Sigmoid colon (tissue), 7 donors: ENCODE results near the gene LETM1. TPM values are rescaled to one million over a fixed set of nuclear protein-coding genes. Genes with fewer than 3 reads are reported as not detected.

ENCODE experiments used
- DNase-seq: peaks from one replicate; pipeline ENCODE4 v3.0.0-alpha.2; 2019
- H3K27ac ChIP-seq, 4 donors: fragments of 200-600 bp; sonication (generic); one replicate each; pipeline ENCODE4 v1.5.1; 2016 to 2019; ENCODE audit warnings: mild to moderate bottlenecking in 1 of 4
- H3K27me3 ChIP-seq, 3 donors: fragments of 200-600 bp; sonication (generic); one replicate each; pipeline ENCODE4 v1.5.1; 2019; ENCODE audit warnings: mild to moderate bottlenecking in 1 of 3
- H3K36me3 ChIP-seq, 4 donors: fragments of 200-600 bp; sonication (generic); one replicate each; pipeline ENCODE4 v1.5.1; 2016 to 2019
- H3K4me1 ChIP-seq, 4 donors: fragments of 200-600 bp; sonication (generic); one replicate each; pipeline ENCODE4 v1.5.1; 2017 to 2019
- H3K4me3 ChIP-seq, 4 donors: fragments of 200-600 bp; sonication (generic); one replicate each; pipeline ENCODE4 v1.5.1; 2017 to 2019; ENCODE audit warnings: mild to moderate bottlenecking in 2 of 4, moderate library complexity in 1 of 4
- H3K9me3 ChIP-seq, 4 donors: fragments of 200-600 bp in 3 of 4; sonication (generic) in 3 of 4; one replicate each; pipeline versions ENCODE4 v1.5.1 to v1.6.1; 2013 to 2019
- EP300 ChIP-seq, 4 donors: sonication (generic); formaldehyde crosslinking; IDR thresholded peaks; one replicate each; pipeline ENCODE4 v1.6.1; 2017; ENCODE audit warnings: antibody characterized with exemption in 4 of 4
- POLR2A ChIP-seq, 2 donors: fragments of 450-650 bp; IDR thresholded peaks; one replicate each; pipeline ENCODE4 v1.6.1; 2016; ENCODE audit warnings: antibody characterized with exemption in 2 of 2, mild to moderate bottlenecking in 2 of 2, moderate library complexity in 2 of 2
- POLR2AphosphoS5 ChIP-seq, 4 donors: sonication (generic); formaldehyde crosslinking; IDR thresholded peaks; one replicate each; pipeline ENCODE4 v1.6.1; 2017; ENCODE audit warnings: antibody characterized with exemption in 4 of 4
- WGBS, 2 donors: extraction: QIAGEN DNeasy Blood & Tissue Kit; methylation state at CpG; one replicate each; pipeline ENCODE4 v1.1.7; 2013; 5-methylcytosine and 5-hydroxymethylcytosine counted together
- intact Hi-C: fragments of 100-400 bp; cut with DNase I; formaldehyde crosslinking; loops from one replicate; pipeline ENCODE4 v1.15.1; 2023
- polyA plus RNA-seq, 3 donors: library from polyadenylated mRNA; stranded (reverse); fragments of 200-250 nt; gene quantifications; one replicate each; pipeline ENCODE4 v1.2.3, GENCODE V29; 2013
- total RNA-seq, 4 donors: library from RNA; depleted of rRNA; stranded (reverse); fragments of >200 nt; gene quantifications; one replicate each; pipeline ENCODE4 v1.1.0, GENCODE V29; 2016
- TF ChIP-seq, protein P1 (sequence below), 4 experiments: fragments of 450-650 bp in 3 of 4; fragments of 200-600 bp in 1 of 4; IDR thresholded peaks; one replicate each; pipeline ENCODE4 v1.5.1; 2016 to 2019; ENCODE audit warnings: antibody characterized with exemption in 4 of 4, mild to moderate bottlenecking in 3 of 4, moderate library complexity in 2 of 4
- donor health status: healthy with polysubstance abuse.
- donor health status: Bipolar disorder and iron deficiency.
- donor health status: healthy.

LETM1 gene
- total and polyA plus RNA-seq, 7 donors = 11.4 to 91.6 (median 18.6) TPM

GRCh38 chr4:1802151-1802715 is 53.7 kb downstream of the LETM1 start:
- DNase-seq = peak; percentile 78
- H3K4me3 ChIP-seq = no peak overlapping the region
- no peak for TF ChIP-seq POLR2A (IDR thresholded peaks at IDR 0.05)
- TF ChIP-seq, protein P1, sequence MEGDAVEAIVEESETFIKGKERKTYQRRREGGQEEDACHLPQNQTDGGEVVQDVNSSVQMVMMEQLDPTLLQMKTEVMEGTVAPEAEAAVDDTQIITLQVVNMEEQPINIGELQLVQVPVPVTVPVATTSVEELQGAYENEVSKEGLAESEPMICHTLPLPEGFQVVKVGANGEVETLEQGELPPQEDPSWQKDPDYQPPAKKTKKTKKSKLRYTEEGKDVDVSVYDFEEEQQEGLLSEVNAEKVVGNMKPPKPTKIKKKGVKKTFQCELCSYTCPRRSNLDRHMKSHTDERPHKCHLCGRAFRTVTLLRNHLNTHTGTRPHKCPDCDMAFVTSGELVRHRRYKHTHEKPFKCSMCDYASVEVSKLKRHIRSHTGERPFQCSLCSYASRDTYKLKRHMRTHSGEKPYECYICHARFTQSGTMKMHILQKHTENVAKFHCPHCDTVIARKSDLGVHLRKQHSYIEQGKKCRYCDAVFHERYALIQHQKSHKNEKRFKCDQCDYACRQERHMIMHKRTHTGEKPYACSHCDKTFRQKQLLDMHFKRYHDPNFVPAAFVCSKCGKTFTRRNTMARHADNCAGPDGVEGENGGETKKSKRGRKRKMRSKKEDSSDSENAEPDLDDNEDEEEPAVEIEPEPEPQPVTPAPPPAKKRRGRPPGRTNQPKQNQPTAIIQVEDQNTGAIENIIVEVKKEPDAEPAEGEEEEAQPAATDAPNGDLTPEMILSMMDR (IDR thresholded peaks at IDR 0.05) = no peak
- no peak for TF ChIP-seq EP300 (IDR thresholded peaks at IDR 0.05)
- no peak for TF ChIP-seq POLR2AphosphoS5 (IDR thresholded peaks at IDR 0.05)
- H3K9me3 ChIP-seq = no peaks in the 10 kb centered on the region
- peaks cover 4 to 36% (median 26%) of the 10 kb centered on the region in 3 donors for H3K27me3 ChIP-seq
- H3K27ac ChIP-seq = no peak overlapping the region
- H3K4me1 ChIP-seq = no peaks in the 10 kb centered on the region
- intact Hi-C loops = no loop called here
- WGBS, 2 donors = 77 to 85% methylated on average over 22 of the region's 22 CpGs
- no peaks in the 10 kb centered on the region for H3K36me3 ChIP-seq

GRCh38 chr4:1801286-1801958 is 54.5 kb downstream of the LETM1 start:
- TF ChIP-seq EP300 (IDR thresholded peaks at IDR 0.05) = no peak
- TF ChIP-seq, protein P1 (IDR thresholded peaks at IDR 0.05) = no peak
- no peak for TF ChIP-seq POLR2AphosphoS5 (IDR thresholded peaks at IDR 0.05)
- TF ChIP-seq POLR2A (IDR thresholded peaks at IDR 0.05) = no peak
- no peak overlapping the region for H3K4me3 ChIP-seq
- no peak overlapping the region for H3K27ac ChIP-seq
- intact Hi-C loops = no loop called here
- H3K9me3 ChIP-seq = no peaks in the 10 kb centered on the region
- H3K27me3 ChIP-seq = peaks cover 7 to 44% (median 34%) of the 10 kb centered on the region in 3 donors
- no peaks in the 10 kb centered on the region for H3K36me3 ChIP-seq
- H3K4me1 ChIP-seq = no peaks in the 10 kb centered on the region
- WGBS, 2 donors = 95 to 97% methylated on average over 56 of the region's 56 CpGs
- no peak for DNase-seq

DNA sequence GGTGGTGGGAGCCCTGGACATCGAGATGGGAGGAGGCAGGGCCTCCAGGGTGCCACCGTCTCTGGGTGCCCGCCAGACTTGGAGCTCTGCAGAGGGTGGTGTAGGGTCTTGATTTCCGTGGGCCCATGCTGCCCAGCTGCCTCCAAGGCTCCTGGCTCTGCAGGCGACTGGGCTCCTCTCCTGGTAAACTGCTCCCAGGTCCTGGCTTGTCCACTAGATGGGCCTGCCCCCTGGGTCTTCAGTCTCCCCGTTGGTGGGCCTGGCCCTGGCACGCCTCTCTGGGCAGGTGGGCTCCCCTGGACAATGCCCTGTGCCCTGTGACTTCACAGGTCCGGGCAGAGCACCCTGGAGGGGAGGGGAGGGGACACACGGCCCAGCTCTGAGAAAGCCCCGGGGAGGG is 55.2 kb downstream of the LETM1 start:
- intact Hi-C loops = no loop called here
- 85 to 87% methylated on average over 10 of the region's 10 CpGs for WGBS, 2 donors
- TF ChIP-seq EP300 (IDR thresholded peaks at IDR 0.05) = no peak
- TF ChIP-seq POLR2A (IDR thresholded peaks at IDR 0.05) = no peak
- TF ChIP-seq, protein P1 (IDR thresholded peaks at IDR 0.05) = no peak
- no peak for TF ChIP-seq POLR2AphosphoS5 (IDR thresholded peaks at IDR 0.05)

DNA sequence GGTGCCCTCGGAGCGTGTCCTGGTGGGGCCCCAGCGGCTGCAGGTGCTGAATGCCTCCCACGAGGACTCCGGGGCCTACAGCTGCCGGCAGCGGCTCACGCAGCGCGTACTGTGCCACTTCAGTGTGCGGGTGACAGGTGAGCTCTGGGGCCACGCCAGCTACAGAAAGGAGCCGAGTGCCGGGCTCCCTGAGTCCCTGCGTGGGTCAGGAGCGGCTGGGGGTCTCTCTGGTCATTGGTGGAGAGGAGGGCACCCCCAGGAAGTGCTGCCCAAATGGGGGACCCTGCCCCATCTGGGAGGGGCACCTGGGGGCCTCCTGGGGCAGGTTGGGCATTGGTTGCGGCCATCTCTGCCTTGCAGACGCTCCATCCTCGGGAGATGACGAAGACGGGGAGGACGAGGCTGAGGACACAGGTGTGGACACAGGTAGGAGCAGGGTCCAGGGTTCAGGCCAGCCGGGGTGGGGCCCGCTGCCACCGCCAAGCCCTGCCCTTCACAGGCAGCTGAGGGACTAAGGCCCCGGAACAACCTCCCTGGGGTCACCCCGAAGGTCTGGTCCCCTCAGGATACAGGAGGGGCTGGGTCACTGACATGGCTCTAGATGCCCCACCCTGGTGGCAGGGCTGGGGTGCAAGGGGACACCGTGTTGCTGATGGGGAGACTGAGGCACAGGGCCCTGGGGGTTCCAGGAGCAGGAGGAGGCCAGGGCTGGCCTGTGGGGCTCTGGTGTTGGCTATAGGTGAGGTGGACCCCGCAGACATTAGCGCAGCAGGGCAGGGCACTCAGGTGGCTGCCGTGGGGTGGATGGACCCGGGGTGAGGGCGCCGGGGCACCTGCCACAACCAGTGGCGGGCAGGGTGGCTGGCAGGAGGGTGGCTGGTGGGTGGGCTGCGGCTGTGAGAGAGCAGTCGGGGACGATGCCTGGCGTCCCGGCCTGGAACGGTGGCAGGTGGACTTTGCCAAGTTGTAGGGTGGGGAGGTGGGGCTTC is 56.3 kb downstream of the LETM1 start:
- Histone ChIP-seq H3K27me3 (peaks cover 25 to 62% (median 52%) of the 10 kb centered on the region in 3 donors), H3K27ac (no peak overlapping the region), H3K36me3 (no peaks in the 10 kb centered on the region), H3K4me1 (peaks cover 0 to 12% (median 9%) of the 10 kb centered on the region in 4 donors), H3K9me3 (no peaks in the 10 kb centered on the region), H3K4me3 (no peak overlapping the region)
- intact Hi-C loops = no loop called here
- no peak for TF ChIP-seq POLR2AphosphoS5 (IDR thresholded peaks at IDR 0.05)
- TF ChIP-seq EP300 (IDR thresholded peaks at IDR 0.05) = no peak
- no peak for TF ChIP-seq POLR2A (IDR thresholded peaks at IDR 0.05)
- TF ChIP-seq, protein P1 (IDR thresholded peaks at IDR 0.05) = no peak
- WGBS, 2 donors = 68 to 89% methylated on average over 41 of the region's 41 CpGs
- no peak for DNase-seq

More for the DNA sequence above, 55.2 kb downstream of the LETM1 start:
- peaks cover 13 to 50% (median 41%) of the 10 kb centered on the region in 3 donors for H3K27me3 ChIP-seq
- no peak for DNase-seq
- no peaks in the 10 kb centered on the region for H3K36me3 ChIP-seq
- H3K27ac ChIP-seq = no peak overlapping the region
- H3K4me1 ChIP-seq = peaks cover 0 to under 1% (median 0%) of the 10 kb centered on the region in 4 donors
- no peaks in the 10 kb centered on the region for H3K9me3 ChIP-seq
- H3K4me3 ChIP-seq = no peak overlapping the region
